ENCODE results near the gene UQCRHL.

The UQCRHL gene

GRCh38 chr1:15833842-15834405 is 26.5 kb upstream of the UQCRHL start:
- no peak for TF ChIP-seq TOX (CRISPR knock-in tag; IDR thresholded peaks at IDR 0.05; ENCODE audit: borderline replicate concordance)
- no peak for TF ChIP-seq ZNF565 (CRISPR knock-in tag; conservative IDR thresholded peaks at IDR 0.05; ENCODE audit: low read depth)
- TF ChIP-seq POU6F1 (CRISPR knock-in tag; IDR thresholded peaks at IDR 0.05; ENCODE audit: borderline replicate concordance, low read depth), result no peak
- TF ChIP-seq OSR1 (CRISPR knock-in tag; IDR thresholded peaks at IDR 0.05), result no peak
- no peak for TF ChIP-seq RARB (CRISPR knock-in tag; IDR thresholded peaks at IDR 0.05)
- no peak for TF ChIP-seq SNAI2 (CRISPR knock-in tag; IDR thresholded peaks at IDR 0.05)
- TF ChIP-seq, protein P1, sequence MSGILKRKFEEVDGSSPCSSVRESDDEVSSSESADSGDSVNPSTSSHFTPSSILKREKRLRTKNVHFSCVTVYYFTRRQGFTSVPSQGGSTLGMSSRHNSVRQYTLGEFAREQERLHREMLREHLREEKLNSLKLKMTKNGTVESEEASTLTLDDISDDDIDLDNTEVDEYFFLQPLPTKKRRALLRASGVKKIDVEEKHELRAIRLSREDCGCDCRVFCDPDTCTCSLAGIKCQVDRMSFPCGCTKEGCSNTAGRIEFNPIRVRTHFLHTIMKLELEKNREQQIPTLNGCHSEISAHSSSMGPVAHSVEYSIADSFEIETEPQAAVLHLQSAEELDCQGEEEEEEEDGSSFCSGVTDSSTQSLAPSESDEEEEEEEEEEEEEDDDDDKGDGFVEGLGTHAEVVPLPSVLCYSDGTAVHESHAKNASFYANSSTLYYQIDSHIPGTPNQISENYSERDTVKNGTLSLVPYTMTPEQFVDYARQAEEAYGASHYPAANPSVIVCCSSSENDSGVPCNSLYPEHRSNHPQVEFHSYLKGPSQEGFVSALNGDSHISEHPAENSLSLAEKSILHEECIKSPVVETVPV (CRISPR knock-in tag; IDR thresholded peaks at IDR 0.05), result no peak
- no peak for TF ChIP-seq GLIS3 (CRISPR knock-in tag; IDR thresholded peaks at IDR 0.05)
- TF ChIP-seq BACH2 (CRISPR knock-in tag; IDR thresholded peaks at IDR 0.05; ENCODE audit: borderline replicate concordance), result no peak
- no peak for TF ChIP-seq ZNF70 (CRISPR knock-in tag; IDR thresholded peaks at IDR 0.05)
- no peak for TF ChIP-seq ARNTL (CRISPR knock-in tag; IDR thresholded peaks at IDR 0.05; ENCODE audit: borderline replicate concordance, low read depth)
- TF ChIP-seq ZC3H10 (CRISPR knock-in tag; IDR thresholded peaks at IDR 0.05), result no peak
- no peak for TF ChIP-seq ESRRG (CRISPR knock-in tag; IDR thresholded peaks at IDR 0.05)
- no peak for TF ChIP-seq ZNF8 (CRISPR knock-in tag; IDR thresholded peaks at IDR 0.05)
- TF ChIP-seq ZFP3 (CRISPR knock-in tag; IDR thresholded peaks at IDR 0.05), result no peak
- no peak for TF ChIP-seq PPARA (CRISPR knock-in tag; IDR thresholded peaks at IDR 0.05; ENCODE audit: borderline replicate concordance)
- no peak for TF ChIP-seq CSDC2 (CRISPR knock-in tag; IDR thresholded peaks at IDR 0.05)
- TF ChIP-seq CREB5 (CRISPR knock-in tag; IDR thresholded peaks at IDR 0.05; ENCODE audit: low read depth), result no peak
- TF ChIP-seq ZFP30 (CRISPR knock-in tag; IDR thresholded peaks at IDR 0.05), result no peak
- no peak for TF ChIP-seq TCF4 (CRISPR knock-in tag; IDR thresholded peaks at IDR 0.05; ENCODE audit: borderline replicate concordance)
- ATAC-seq, result no peak

- TF ChIP-seq TCF4 (CRISPR knock-in tag; IDR thresholded peaks at IDR 0.05; ENCODE audit: borderline replicate concordance) (no peak), SNAI2 (CRISPR knock-in tag; IDR thresholded peaks at IDR 0.05) (no peak), ZNF70 (CRISPR knock-in tag; IDR thresholded peaks at IDR 0.05) (no peak), BACH2 (CRISPR knock-in tag; IDR thresholded peaks at IDR 0.05; ENCODE audit: borderline replicate concordance) (no peak), ZFP30 (CRISPR knock-in tag; IDR thresholded peaks at IDR 0.05) (no peak), ARNTL (CRISPR knock-in tag; IDR thresholded peaks at IDR 0.05; ENCODE audit: borderline replicate concordance, low read depth) (no peak), ZNF565 (CRISPR knock-in tag; conservative IDR thresholded peaks at IDR 0.05; ENCODE audit: low read depth) (no peak), ZFP3 (CRISPR knock-in tag; IDR thresholded peaks at IDR 0.05) (no peak), ZC3H10 (CRISPR knock-in tag; IDR thresholded peaks at IDR 0.05) (no peak)
- TF ChIP-seq, protein P2, sequence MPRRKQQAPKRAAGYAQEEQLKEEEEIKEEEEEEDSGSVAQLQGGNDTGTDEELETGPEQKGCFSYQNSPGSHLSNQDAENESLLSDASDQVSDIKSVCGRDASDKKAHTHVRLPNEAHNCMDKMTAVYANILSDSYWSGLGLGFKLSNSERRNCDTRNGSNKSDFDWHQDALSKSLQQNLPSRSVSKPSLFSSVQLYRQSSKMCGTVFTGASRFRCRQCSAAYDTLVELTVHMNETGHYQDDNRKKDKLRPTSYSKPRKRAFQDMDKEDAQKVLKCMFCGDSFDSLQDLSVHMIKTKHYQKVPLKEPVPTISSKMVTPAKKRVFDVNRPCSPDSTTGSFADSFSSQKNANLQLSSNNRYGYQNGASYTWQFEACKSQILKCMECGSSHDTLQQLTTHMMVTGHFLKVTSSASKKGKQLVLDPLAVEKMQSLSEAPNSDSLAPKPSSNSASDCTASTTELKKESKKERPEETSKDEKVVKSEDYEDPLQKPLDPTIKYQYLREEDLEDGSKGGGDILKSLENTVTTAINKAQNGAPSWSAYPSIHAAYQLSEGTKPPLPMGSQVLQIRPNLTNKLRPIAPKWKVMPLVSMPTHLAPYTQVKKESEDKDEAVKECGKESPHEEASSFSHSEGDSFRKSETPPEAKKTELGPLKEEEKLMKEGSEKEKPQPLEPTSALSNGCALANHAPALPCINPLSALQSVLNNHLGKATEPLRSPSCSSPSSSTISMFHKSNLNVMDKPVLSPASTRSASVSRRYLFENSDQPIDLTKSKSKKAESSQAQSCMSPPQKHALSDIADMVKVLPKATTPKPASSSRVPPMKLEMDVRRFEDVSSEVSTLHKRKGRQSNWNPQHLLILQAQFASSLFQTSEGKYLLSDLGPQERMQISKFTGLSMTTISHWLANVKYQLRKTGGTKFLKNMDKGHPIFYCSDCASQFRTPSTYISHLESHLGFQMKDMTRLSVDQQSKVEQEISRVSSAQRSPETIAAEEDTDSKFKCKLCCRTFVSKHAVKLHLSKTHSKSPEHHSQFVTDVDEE (CRISPR knock-in tag; IDR thresholded peaks at IDR 0.05), result no peak
- ATAC-seq, result no peak
Measured at GRCh38 chr1:15833069-15833679, 25.7 kb upstream of the UQCRHL start.

DNA sequence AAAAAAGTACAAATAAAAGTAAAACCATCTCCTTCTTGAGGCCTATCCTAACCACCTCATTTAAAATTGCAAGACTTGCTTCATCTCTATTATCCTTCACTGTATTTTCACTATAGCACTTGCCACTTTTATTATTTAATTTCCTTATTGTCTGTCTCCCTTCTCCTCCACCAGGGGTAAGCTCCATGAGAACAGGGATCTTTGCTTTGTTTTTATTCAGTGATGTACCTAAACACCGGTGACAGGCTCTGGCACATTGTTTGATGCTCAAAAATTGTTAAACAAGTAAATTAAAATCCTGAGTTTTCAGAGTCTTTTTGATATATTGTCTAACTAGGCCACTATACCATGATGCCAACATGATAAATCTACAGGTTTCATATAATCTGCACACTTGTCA is 22.8 kb upstream of the UQCRHL start:
- TF ChIP-seq ARNTL (CRISPR knock-in tag; IDR thresholded peaks at IDR 0.05; ENCODE audit: borderline replicate concordance, low read depth), result no peak
- TF ChIP-seq POU6F1 (CRISPR knock-in tag; IDR thresholded peaks at IDR 0.05; ENCODE audit: borderline replicate concordance, low read depth), result no peak
- no peak for TF ChIP-seq ZNF8 (CRISPR knock-in tag; IDR thresholded peaks at IDR 0.05)
- no peak for TF ChIP-seq ZNF70 (CRISPR knock-in tag; IDR thresholded peaks at IDR 0.05)
- no peak for TF ChIP-seq TOX (CRISPR knock-in tag; IDR thresholded peaks at IDR 0.05; ENCODE audit: borderline replicate concordance)
- no peak for TF ChIP-seq SNAI2 (CRISPR knock-in tag; IDR thresholded peaks at IDR 0.05)
- TF ChIP-seq CSDC2 (CRISPR knock-in tag; IDR thresholded peaks at IDR 0.05), result no peak
- TF ChIP-seq OSR1 (CRISPR knock-in tag; IDR thresholded peaks at IDR 0.05), result no peak
- TF ChIP-seq PATZ1 (CRISPR knock-in tag; IDR thresholded peaks at IDR 0.05; ENCODE audit: borderline replicate concordance), result no peak
- no peak for TF ChIP-seq ESRRG (CRISPR knock-in tag; IDR thresholded peaks at IDR 0.05)
- TF ChIP-seq ZFP3 (CRISPR knock-in tag; IDR thresholded peaks at IDR 0.05), result no peak
- no peak for TF ChIP-seq BACH2 (CRISPR knock-in tag; IDR thresholded peaks at IDR 0.05; ENCODE audit: borderline replicate concordance)
- TF ChIP-seq, protein P1 (CRISPR knock-in tag; IDR thresholded peaks at IDR 0.05), result no peak
- ATAC-seq, result no peak

All from SK-N-SH treated with all-trans-retinoic acid at 6 μM for 48 hours (cell line).